GM18519 (cell line): ENCODE measurements around the gene ALOX15B.

ENCODE experiments used
- ATAC-seq: cut with Tn5 transposase; IDR thresholded peaks from one replicate; pipeline ENCODE4 v1.9.1; 2021; ENCODE audit warnings: mild to moderate bottlenecking, moderate library complexity; ENCODE audit not compliant: unreplicated experiment, low FRiP score

ALOX15B gene

GRCh38 chr17:8039611-8040168 lies 831 bp downstream of the ALOX15B start:
- no peak for ATAC-seq

GRCh38 chr17:8041249-8041928 lies 2.5 kb downstream of the ALOX15B start:
- no peak for ATAC-seq

- no peak for ATAC-seq
These were observed 3.1 kb downstream of the ALOX15B start for GRCh38 chr17:8041979-8042378.

GRCh38 chr17:8044819-8045810 lies 6.3 kb downstream of the ALOX15B start:
- ATAC-seq, result no peak

GRCh38 chr17:8046306-8046928 lies 7.6 kb downstream of the ALOX15B start:
- ATAC-seq, result no peak

GRCh38 chr17:8046929-8047768 lies 8.3 kb downstream of the ALOX15B start:
- ATAC-seq, result no peak

GRCh38 chr17:8047769-8048110 lies 8.9 kb downstream of the ALOX15B start:
- ATAC-seq, result no peak

- ATAC-seq, result no peak
These were observed 9.4 kb downstream of the ALOX15B start for GRCh38 chr17:8048236-8048635.

- no peak for ATAC-seq
These were observed 9.9 kb downstream of the ALOX15B start for GRCh38 chr17:8048736-8049135.

GRCh38 chr17:8051831-8052230 lies 13.0 kb downstream of the ALOX15B start:
- no peak for ATAC-seq

GRCh38 chr17:8052256-8053252 lies 13.7 kb downstream of the ALOX15B start:
- ATAC-seq, result no peak

- ATAC-seq, result no peak
These were observed 14.7 kb downstream of the ALOX15B start for GRCh38 chr17:8053600-8053999.

- ATAC-seq, result no peak
These were observed 17.0 kb downstream of the ALOX15B start for GRCh38 chr17:8055851-8056231.

GRCh38 chr17:8056232-8056975 lies 17.5 kb downstream of the ALOX15B start:
- no peak for ATAC-seq

- no peak for ATAC-seq
These were observed 18.2 kb downstream of the ALOX15B start for GRCh38 chr17:8056976-8057625.

- ATAC-seq, result no peak
These were observed 18.8 kb downstream of the ALOX15B start for GRCh38 chr17:8057691-8058114.

- no peak for ATAC-seq
These were observed 20.3 kb downstream of the ALOX15B start for GRCh38 chr17:8059131-8059530.

GRCh38 chr17:8060274-8060673 lies 21.4 kb downstream of the ALOX15B start:
- ATAC-seq, result no peak
